ENCODE measurements around the gene LNP1. TPM values are rescaled to one million over a fixed set of nuclear protein-coding genes. Genes with fewer than 3 reads are reported as not detected.
A peak's percentile ranks its signal among the peaks of the same experiment; 100 is the strongest.

Gene LNP1
- total RNA-seq, 1 donor from 2014 or later, result 2.7 TPM

GRCh38 chr3:100455841-100456550, 54.7 kb downstream of the LNP1 start:
- H3K4me3 Mint-ChIP-seq (ENCODE audit: low read depth), result no peak overlapping the region
- TF ChIP-seq, protein P1, sequence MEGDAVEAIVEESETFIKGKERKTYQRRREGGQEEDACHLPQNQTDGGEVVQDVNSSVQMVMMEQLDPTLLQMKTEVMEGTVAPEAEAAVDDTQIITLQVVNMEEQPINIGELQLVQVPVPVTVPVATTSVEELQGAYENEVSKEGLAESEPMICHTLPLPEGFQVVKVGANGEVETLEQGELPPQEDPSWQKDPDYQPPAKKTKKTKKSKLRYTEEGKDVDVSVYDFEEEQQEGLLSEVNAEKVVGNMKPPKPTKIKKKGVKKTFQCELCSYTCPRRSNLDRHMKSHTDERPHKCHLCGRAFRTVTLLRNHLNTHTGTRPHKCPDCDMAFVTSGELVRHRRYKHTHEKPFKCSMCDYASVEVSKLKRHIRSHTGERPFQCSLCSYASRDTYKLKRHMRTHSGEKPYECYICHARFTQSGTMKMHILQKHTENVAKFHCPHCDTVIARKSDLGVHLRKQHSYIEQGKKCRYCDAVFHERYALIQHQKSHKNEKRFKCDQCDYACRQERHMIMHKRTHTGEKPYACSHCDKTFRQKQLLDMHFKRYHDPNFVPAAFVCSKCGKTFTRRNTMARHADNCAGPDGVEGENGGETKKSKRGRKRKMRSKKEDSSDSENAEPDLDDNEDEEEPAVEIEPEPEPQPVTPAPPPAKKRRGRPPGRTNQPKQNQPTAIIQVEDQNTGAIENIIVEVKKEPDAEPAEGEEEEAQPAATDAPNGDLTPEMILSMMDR (IDR thresholded peaks at IDR 0.05; ENCODE audit: unreplicated experiment), result no peak
- H3K27me3 Mint-ChIP-seq, result peaks cover under 1% of the 10 kb centered on the region
- peaks cover 4% of the 10 kb centered on the region for H3K36me3 Mint-ChIP-seq (ENCODE audit: insufficient read depth)
- no peak overlapping the region for H3K27ac Mint-ChIP-seq
- H3K9me3 Mint-ChIP-seq (ENCODE audit: low read depth), result no peaks in the 10 kb centered on the region
- DNase-seq (ENCODE audit: low spot score, unreplicated experiment), result no peak
- peaks cover 15% of the 10 kb centered on the region for H3K4me1 Mint-ChIP-seq (ENCODE audit: low read depth)

- Mint-ChIP-seq H3K27me3 (peaks cover 4% of the 10 kb centered on the region), H3K4me3 (ENCODE audit: low read depth) (no peak overlapping the region), H3K27ac (no peak overlapping the region), H3K9me3 (ENCODE audit: low read depth) (no peaks in the 10 kb centered on the region), H3K4me1 (ENCODE audit: low read depth) (peaks cover 11% of the 10 kb centered on the region), H3K36me3 (ENCODE audit: insufficient read depth) (peaks cover 4% of the 10 kb centered on the region)
- TF ChIP-seq, protein P1 (IDR thresholded peaks at IDR 0.05; ENCODE audit: unreplicated experiment), result no peak
- DNase-seq (ENCODE audit: low spot score, unreplicated experiment), result no peak
These were observed 55.4 kb downstream of the LNP1 start for GRCh38 chr3:100456745-100457144.

DNA sequence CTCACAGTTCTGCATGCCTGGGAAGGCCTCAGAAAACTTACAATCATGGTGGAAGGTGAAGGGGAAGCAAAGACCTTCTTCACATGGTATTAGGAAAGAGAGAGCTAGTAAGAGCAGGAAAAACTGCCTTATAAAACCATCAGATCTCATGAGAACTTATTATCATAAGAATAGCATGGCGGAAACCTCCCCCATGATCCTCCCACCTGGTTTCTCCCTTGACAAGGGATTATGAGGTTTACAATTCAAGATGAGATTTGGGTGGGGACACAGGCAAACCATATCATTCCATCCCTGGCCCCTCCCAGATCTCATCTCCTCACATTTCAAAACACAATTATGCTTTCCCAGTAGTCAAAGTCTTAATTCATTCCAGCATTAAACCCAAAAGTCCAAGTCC, 56.5 kb downstream of the LNP1 start:
- DNase-seq (ENCODE audit: low spot score, unreplicated experiment), result no peak
- H3K36me3 Mint-ChIP-seq (ENCODE audit: insufficient read depth), result peaks cover 2% of the 10 kb centered on the region
- TF ChIP-seq, protein P1 (IDR thresholded peaks at IDR 0.05; ENCODE audit: unreplicated experiment), result no peak
- H3K27ac Mint-ChIP-seq, result no peak overlapping the region
- peaks cover 11% of the 10 kb centered on the region for H3K4me1 Mint-ChIP-seq (ENCODE audit: low read depth)
- no peaks in the 10 kb centered on the region for H3K9me3 Mint-ChIP-seq (ENCODE audit: low read depth)
- peaks cover 4% of the 10 kb centered on the region for H3K27me3 Mint-ChIP-seq
- no peak overlapping the region for H3K4me3 Mint-ChIP-seq (ENCODE audit: low read depth)

- Mint-ChIP-seq H3K27me3 (peaks cover 4% of the 10 kb centered on the region), H3K27ac (no peak overlapping the region), H3K36me3 (ENCODE audit: insufficient read depth) (no peaks in the 10 kb centered on the region), H3K4me3 (ENCODE audit: low read depth) (no peak overlapping the region), H3K4me1 (ENCODE audit: low read depth) (peaks cover 9% of the 10 kb centered on the region), H3K9me3 (ENCODE audit: low read depth) (no peaks in the 10 kb centered on the region)
- TF ChIP-seq, protein P1 (IDR thresholded peaks at IDR 0.05; ENCODE audit: unreplicated experiment), result no peak
- DNase-seq (ENCODE audit: low spot score, unreplicated experiment), result no peak
These were observed 57.5 kb downstream of the LNP1 start for GRCh38 chr3:100458814-100459213.

DNA sequence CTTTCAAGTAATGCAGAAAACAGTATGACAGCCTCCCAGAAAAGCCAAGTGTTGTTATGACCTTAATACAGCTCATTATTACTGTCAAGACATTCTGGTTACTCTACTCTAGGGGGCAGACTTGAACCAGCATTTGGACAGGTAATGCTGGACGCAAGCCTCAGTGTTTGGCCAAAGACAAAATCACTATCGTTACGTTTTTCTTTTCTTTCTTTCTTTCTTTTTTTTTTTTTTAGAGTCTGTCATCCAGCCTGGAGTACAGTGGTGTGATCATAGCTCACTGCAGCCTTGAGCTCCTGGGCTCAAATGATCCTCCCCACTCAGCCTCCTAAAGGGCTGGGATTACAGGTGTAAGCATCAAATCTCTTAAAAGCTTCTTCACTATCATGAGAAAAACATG, 61.7 kb downstream of the LNP1 start:
- Mint-ChIP-seq H3K36me3 (ENCODE audit: insufficient read depth) (no peaks in the 10 kb centered on the region), H3K9me3 (ENCODE audit: low read depth) (no peaks in the 10 kb centered on the region), H3K4me3 (ENCODE audit: low read depth) (no peak overlapping the region), H3K27me3 (peaks cover 4% of the 10 kb centered on the region), H3K27ac (no peak overlapping the region), H3K4me1 (ENCODE audit: low read depth) (no peaks in the 10 kb centered on the region)
- TF ChIP-seq, protein P1 (IDR thresholded peaks at IDR 0.05; ENCODE audit: unreplicated experiment), result peak; percentile 84
- DNase-seq (ENCODE audit: low spot score, unreplicated experiment), result no peak
